OCI-LY3 (cell line): Measurements from ENCODE around the gene OIT3.

Experiments used
- H2AFZ ChIP-seq: fragments of 200-600, 300-600 bp; shearing (Covaris generic); 2 replicates; pipeline ENCODE4 v1.6.0; 2014; ENCODE audit warnings: antibody characterized with exemption, low read depth, low read length
- H3K27ac ChIP-seq: fragments of 200-600, 300-600 bp; sonication (generic); 2 replicates; pipeline ENCODE4 v1.5.1; 2014; ENCODE audit warnings: mild to moderate bottlenecking, low read length, moderate library complexity, mixed read lengths
- H3K27me3 ChIP-seq: fragments of 200-600, 300-600 bp; sonication (generic); 2 replicates; pipeline ENCODE4 v1.6.1; 2014; ENCODE audit warnings: low read depth, low read length, mixed read lengths
- H3K36me3 ChIP-seq: fragments of 200-600, 300-600 bp; sonication (generic); replicated peaks from 2 replicates; pipeline ENCODE3; 2014; ENCODE audit warnings: low read depth, low read length, mixed read lengths
- H3K4me1 ChIP-seq: fragments of 300-600, 200-600 bp; sonication (generic); 2 replicates; pipeline ENCODE4 v1.6.1; 2014; ENCODE audit warnings: low read length, mixed read lengths
- H3K4me2 ChIP-seq: fragments of 200-600, 300-600 bp; sonication (generic); 2 replicates; pipeline ENCODE4 v1.6.1; 2014; ENCODE audit warnings: low read length, mixed read lengths
- H3K4me3 ChIP-seq: fragments of 300-600, 200-600 bp; sonication (generic); 2 replicates; pipeline ENCODE4 v1.5.1; 2014; ENCODE audit warnings: antibody characterized with exemption, mild to moderate bottlenecking, low read length, moderate library complexity
- H3K79me2 ChIP-seq: fragments of 300-600, 200-600 bp; shearing (Covaris generic); 2 replicates; pipeline ENCODE4 v1.6.1; 2014; ENCODE audit warnings: mild to moderate bottlenecking, low read length, mixed read lengths
- H3K9ac ChIP-seq: fragments of 300-600, 200-600 bp; shearing (Covaris generic); 2 replicates; pipeline ENCODE4 v1.6.0; 2014; ENCODE audit warnings: mild to moderate bottlenecking, low read length, moderate library complexity
- H3K9me3 ChIP-seq: fragments of 200-600, 300-600 bp; shearing (Covaris generic); 2 replicates; pipeline ENCODE4 v1.6.1; 2014; ENCODE audit warnings: low read length, mixed read lengths; ENCODE audit not compliant: insufficient read depth
- H4K20me1 ChIP-seq: fragments of 200-600, 300-600 bp; sonication (generic); 2 replicates; pipeline ENCODE4 v1.6.1; 2016; ENCODE audit warnings: low read length, mixed read lengths; ENCODE audit not compliant: insufficient read depth
- EZH2phosphoT487 ChIP-seq: fragments of 200-600 bp; shearing (Covaris generic); IDR thresholded peaks from 2 replicates; pipeline ENCODE4 v1.6.1; 2018; ENCODE audit warnings: antibody characterized with exemption, mixed run types, low read depth
- TF ChIP-seq, protein P1 (sequence below): fragments of 200-600, 300-600 bp; sonication (generic); IDR thresholded peaks from 2 replicates; pipeline ENCODE4 v1.5.1; 2014; ENCODE audit warnings: antibody characterized with exemption, low read length, low read depth

Gene OIT3

GRCh38 chr10:72981028-72981881 is 87.7 kb downstream of the OIT3 start:
- no peak overlapping the region for H3K4me2 ChIP-seq
- H3K36me3 ChIP-seq: no peaks in the 10 kb centered on the region
- peaks cover 8% of the 10 kb centered on the region; the same call in 1 of the 2 replicates for H3K9me3 ChIP-seq
- H3K27me3 ChIP-seq: no peaks in the 10 kb centered on the region
- H3K27ac ChIP-seq: no peak overlapping the region
- H3K79me2 ChIP-seq: no peaks in the 10 kb centered on the region
- H3K9ac ChIP-seq: no peak overlapping the region
- TF ChIP-seq, protein P1, sequence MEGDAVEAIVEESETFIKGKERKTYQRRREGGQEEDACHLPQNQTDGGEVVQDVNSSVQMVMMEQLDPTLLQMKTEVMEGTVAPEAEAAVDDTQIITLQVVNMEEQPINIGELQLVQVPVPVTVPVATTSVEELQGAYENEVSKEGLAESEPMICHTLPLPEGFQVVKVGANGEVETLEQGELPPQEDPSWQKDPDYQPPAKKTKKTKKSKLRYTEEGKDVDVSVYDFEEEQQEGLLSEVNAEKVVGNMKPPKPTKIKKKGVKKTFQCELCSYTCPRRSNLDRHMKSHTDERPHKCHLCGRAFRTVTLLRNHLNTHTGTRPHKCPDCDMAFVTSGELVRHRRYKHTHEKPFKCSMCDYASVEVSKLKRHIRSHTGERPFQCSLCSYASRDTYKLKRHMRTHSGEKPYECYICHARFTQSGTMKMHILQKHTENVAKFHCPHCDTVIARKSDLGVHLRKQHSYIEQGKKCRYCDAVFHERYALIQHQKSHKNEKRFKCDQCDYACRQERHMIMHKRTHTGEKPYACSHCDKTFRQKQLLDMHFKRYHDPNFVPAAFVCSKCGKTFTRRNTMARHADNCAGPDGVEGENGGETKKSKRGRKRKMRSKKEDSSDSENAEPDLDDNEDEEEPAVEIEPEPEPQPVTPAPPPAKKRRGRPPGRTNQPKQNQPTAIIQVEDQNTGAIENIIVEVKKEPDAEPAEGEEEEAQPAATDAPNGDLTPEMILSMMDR: no peak
- TF ChIP-seq EZH2phosphoT487: no peak
- no peaks in the 10 kb centered on the region for H4K20me1 ChIP-seq
- no peak overlapping the region for H2AFZ ChIP-seq
- H3K4me3 ChIP-seq: no peak overlapping the region
- H3K4me1 ChIP-seq: no peaks in the 10 kb centered on the region

DNA sequence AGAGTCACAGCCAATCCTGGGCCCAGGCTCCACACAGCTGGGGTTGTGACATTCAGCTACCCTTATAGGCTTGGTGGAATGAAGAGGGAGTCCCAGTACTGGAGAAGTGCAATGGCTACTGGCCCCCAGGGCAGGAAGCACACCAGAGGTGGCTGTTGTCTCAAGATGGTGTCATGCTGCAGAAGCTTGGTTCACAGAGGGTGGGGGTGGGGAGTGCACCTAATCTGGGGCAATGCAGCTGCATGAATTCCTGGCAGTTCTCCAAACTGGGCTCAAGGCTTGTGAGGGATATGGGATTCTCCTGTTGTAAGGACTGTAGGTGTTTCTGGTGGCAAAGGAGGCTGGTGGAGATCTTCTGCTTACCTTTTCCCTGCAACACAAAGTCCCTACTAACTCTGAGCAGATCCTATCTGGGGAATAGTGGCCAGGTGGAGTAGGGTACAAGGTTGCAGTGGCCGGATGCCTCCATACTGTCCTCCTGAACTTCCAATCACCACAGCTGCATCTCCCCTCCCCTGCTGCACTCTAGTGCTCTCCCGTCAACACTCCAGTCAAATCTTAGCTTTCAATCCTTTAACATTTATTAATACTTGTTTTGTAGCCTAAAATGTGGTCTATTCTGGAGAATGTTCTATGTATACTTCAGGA is 88.5 kb downstream of the OIT3 start:
- no peaks in the 10 kb centered on the region for H4K20me1 ChIP-seq
- peaks cover 8% of the 10 kb centered on the region; the same call in 1 of the 2 replicates for H3K9me3 ChIP-seq
- no peak overlapping the region for H3K9ac ChIP-seq
- H3K36me3 ChIP-seq: no peaks in the 10 kb centered on the region
- H3K79me2 ChIP-seq: no peaks in the 10 kb centered on the region
- no peak overlapping the region for H2AFZ ChIP-seq
- H3K4me3 ChIP-seq: no peak overlapping the region
- H3K4me2 ChIP-seq: no peak overlapping the region
- TF ChIP-seq, protein P1: no peak
- no peak for TF ChIP-seq EZH2phosphoT487
- H3K4me1 ChIP-seq: no peaks in the 10 kb centered on the region
- no peak overlapping the region for H3K27ac ChIP-seq
- no peaks in the 10 kb centered on the region for H3K27me3 ChIP-seq
